Measurements from ENCODE around the gene NME7.
"Not testable (repeated sequence)": the region's sequence is repeated elsewhere in the genome, so short reads cannot be mapped to it uniquely, and the experiment has no call there.

GRCh38 chr1:169336947-169337715 lies 30.5 kb downstream of the NME7 start:
- TF ChIP-seq POLR2A (IDR thresholded peaks at IDR 0.05; ENCODE audit: low read depth, low read length); POLR2AphosphoS5 (IDR thresholded peaks at IDR 0.05; ENCODE audit: low read depth, low read length); TAF1 (IDR thresholded peaks at IDR 0.05; ENCODE audit: low read depth, low read length); PAX5 (IDR thresholded peaks at IDR 0.05; ENCODE audit: insufficient read depth, low read length, severe bottlenecking): not testable (repeated sequence)
